WI38 (cell line): ENCODE results near the gene SPEM2.

Experiments
- H3K4me3 ChIP-seq: 2 replicates; pipeline ENCODE4 v1.5.1; 2011; ENCODE audit warnings: low read depth, mild to moderate bottlenecking, control low read depth, low read length
- TF ChIP-seq, protein P1 (sequence below): IDR thresholded peaks from 2 replicates; pipeline ENCODE4 v1.5.1; 2012; ENCODE audit warnings: low read depth, mild to moderate bottlenecking, control low read depth, low read length

SPEM2 gene

DNA sequence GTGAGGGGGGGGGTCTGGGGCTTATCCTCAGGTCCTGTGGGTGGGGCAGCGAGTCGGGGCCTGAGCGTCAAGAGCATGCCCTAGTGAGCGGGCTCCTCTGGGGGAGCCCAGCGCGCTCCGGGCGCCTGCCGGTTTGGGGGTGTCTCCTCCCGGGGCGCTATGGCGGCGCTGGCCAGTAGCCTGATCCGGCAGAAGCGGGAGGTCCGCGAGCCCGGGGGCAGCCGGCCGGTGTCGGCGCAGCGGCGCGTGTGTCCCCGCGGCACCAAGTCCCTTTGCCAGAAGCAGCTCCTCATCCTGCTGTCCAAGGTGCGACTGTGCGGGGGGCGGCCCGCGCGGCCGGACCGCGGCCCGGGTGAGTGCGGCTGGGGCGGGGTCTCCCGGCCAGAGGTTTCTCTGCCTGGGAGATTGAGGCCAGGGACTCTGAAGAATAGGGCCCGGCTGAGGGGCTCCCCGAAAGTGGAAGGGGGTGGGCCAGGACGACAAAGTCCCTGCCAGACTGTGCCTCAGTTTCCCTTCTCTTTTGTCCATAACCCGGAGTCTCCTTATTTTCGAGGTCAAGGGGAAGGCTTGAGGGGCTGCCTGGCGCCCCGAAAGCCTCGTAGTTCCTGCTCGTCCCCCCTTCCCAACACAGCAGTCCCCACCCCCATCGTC, 14.2 kb downstream of the SPEM2 start, which contains the start of gene FGF11:
Gene FGF11 (plus strand): TSS at position 51 of the 651 bp plus-strand sequence. CDS start 109 bp downstream, at position 160.
- peak within 1 kb of the TSS; percentile 46 for H3K4me3 ChIP-seq

DNA sequence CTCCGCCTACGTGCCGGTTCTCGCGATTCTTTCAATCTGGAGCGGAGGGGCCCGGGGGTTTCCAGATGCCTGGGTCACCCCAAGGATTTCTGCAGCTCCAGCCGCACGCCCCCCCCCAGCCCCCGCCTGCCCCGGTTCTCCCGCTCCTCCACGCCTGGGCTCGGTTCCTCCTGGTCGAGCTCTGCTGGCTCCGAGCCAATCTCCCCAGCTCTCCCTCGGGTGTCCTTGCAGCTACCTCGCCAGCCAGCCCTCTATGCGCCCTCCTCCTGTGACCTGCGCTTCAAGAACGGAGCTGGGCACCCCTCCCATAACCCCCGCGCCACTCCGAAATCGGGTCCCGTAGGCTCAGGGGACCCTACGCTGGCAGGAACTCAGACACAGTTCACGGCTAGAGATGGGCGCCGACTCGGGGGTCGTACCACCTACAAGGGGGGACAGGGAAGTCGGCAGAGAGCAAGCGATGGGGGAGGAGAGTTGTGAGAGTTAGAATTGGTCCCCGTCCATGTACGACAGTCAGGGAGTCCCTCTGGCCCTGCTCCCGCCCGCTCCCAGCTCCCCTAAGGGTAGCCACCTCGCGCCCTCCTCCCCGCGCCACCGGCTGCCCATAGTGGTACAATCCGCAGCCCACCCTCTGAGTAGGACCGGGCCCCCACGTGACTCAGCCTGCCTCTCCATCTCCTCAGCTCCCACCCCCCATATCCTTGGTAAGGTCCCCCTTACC, 14.9 kb downstream of the SPEM2 start:
- TF ChIP-seq, protein P1, sequence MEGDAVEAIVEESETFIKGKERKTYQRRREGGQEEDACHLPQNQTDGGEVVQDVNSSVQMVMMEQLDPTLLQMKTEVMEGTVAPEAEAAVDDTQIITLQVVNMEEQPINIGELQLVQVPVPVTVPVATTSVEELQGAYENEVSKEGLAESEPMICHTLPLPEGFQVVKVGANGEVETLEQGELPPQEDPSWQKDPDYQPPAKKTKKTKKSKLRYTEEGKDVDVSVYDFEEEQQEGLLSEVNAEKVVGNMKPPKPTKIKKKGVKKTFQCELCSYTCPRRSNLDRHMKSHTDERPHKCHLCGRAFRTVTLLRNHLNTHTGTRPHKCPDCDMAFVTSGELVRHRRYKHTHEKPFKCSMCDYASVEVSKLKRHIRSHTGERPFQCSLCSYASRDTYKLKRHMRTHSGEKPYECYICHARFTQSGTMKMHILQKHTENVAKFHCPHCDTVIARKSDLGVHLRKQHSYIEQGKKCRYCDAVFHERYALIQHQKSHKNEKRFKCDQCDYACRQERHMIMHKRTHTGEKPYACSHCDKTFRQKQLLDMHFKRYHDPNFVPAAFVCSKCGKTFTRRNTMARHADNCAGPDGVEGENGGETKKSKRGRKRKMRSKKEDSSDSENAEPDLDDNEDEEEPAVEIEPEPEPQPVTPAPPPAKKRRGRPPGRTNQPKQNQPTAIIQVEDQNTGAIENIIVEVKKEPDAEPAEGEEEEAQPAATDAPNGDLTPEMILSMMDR, result no peak
- peak overlapping the region; percentile 46 for H3K4me3 ChIP-seq

More for the DNA sequence above, 14.2 kb downstream of the SPEM2 start, which contains the start of gene FGF11:
- TF ChIP-seq, protein P1, result no peak

DNA sequence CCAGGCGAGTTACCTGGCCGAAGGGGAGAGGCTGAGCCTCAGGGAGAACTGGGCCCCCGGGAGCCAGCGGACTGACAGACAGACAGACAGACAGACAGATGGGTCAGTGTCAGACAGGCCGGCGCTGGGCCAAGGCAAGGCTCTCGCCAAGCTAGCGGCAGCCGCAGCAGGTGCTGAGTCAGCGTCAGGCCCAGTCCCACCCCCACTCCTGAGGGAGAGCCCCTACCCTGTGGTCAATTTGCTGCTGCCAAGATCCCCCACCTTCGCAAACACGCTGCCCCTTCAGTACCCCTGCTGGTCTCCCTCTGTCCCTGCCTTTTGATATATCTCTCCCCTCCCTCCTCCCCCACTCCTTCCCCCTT, 15.4 kb downstream of the SPEM2 start:
- TF ChIP-seq, protein P1, result no peak
- no peak overlapping the region for H3K4me3 ChIP-seq

DNA sequence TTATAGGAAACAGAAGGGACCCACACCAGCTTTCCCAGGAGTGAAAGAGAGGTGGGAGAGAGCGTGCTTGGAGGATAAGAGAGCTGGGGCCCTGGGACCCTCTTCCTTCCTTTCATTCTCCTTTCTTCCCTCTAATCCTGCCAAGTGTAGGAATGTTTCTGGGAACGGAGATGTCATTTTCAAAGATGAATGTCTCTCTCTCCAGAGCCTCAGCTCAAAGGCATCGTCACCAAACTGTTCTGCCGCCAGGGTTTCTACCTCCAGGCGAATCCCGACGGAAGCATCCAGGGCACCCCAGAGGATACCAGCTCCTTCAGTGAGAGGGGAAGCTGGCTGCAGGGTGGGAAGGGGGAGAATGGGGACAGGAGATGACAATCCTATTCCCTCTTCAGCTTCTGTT, 15.8 kb downstream of the SPEM2 start:
- H3K4me3 ChIP-seq, result no peak overlapping the region
- TF ChIP-seq, protein P1, result no peak

DNA sequence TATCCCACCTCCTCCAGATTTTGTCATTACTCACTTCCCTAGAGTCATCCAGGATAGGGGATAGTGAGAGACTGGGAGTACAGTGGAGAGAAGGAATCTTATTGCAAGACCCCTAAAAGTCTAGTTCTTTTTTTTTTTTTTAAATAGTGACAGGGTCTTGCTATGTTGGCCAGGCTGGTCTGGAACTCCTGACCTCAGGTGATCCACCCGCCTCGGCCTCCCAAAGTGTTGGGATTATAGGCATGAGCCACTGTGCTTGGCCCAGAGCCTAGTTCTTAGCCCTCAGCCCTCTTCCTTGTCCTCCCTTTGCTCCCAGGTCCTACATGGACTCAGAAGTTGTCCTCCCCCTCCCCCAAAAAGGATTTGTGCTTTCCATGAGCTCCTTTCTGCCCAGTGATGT, 16.7 kb downstream of the SPEM2 start:
- TF ChIP-seq, protein P1, result no peak
- H3K4me3 ChIP-seq, result no peak overlapping the region

DNA sequence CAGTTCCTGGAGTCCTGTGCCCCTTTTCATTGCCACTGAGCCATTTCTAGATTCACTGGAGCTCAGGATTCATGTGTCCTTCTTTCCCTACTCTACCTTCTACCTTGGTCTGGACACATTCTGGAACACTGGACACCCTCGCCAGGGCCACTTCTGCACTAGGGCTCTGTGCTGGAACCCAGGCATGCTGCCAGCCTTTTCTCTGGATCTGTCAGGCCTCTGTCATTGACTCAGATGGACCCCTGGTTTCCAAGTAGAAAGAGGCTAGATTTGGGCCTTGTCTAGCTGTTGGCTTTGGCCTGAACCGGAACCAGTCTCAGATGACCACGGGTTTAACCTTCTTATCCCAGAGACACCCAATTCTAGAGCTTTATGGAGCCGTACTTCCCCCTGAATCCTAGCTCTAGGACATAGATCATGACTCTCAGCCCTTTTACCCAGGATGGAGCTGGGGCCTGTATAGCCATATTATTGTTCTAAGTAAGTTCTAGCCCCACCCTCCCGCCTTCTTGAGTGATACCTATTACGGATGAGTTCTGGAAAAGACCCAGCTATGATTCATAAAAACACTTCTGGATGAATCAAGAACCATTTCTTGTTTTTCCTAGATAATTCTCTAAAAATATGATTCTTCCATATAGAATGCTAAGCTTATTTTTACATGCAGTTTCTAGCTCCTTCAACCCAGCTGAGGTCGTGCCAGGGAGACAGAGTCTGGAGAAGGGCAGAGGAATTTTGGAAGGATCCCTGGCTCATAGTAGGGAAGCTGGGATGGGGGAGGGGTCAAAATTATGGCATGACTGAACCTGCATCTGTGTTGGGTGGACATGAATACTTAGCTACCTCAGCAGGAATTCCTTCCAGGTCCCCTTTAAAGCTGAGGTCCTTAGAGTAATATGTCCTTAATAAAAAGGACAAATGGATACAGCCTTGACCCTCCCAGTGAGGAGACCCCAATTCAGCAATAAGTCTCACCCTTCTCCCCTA, 18.4 kb downstream of the SPEM2 start:
- TF ChIP-seq, protein P1, result no peak
- no peak overlapping the region for H3K4me3 ChIP-seq
